DOHH2 (cell line): ENCODE data around the gene RAB15.

Source experiments
- EZH2phosphoT487 ChIP-seq: fragments of 200-600 bp; sonication (generic); IDR thresholded peaks from 2 replicates; pipeline ENCODE4 v1.6.1; 2017; ENCODE audit warnings: borderline replicate concordance, mild to moderate bottlenecking, antibody characterized with exemption, low read length, moderate library complexity, mixed read lengths
- TF ChIP-seq, protein P1 (sequence below): fragments of 200-600 bp; sonication (generic); IDR thresholded peaks from one replicate; pipeline ENCODE4 v1.5.1; 2014; ENCODE audit warnings: antibody characterized with exemption, mild to moderate bottlenecking, low read depth, low read length; ENCODE audit not compliant: poor library complexity, severe bottlenecking

- TF ChIP-seq, protein P1, sequence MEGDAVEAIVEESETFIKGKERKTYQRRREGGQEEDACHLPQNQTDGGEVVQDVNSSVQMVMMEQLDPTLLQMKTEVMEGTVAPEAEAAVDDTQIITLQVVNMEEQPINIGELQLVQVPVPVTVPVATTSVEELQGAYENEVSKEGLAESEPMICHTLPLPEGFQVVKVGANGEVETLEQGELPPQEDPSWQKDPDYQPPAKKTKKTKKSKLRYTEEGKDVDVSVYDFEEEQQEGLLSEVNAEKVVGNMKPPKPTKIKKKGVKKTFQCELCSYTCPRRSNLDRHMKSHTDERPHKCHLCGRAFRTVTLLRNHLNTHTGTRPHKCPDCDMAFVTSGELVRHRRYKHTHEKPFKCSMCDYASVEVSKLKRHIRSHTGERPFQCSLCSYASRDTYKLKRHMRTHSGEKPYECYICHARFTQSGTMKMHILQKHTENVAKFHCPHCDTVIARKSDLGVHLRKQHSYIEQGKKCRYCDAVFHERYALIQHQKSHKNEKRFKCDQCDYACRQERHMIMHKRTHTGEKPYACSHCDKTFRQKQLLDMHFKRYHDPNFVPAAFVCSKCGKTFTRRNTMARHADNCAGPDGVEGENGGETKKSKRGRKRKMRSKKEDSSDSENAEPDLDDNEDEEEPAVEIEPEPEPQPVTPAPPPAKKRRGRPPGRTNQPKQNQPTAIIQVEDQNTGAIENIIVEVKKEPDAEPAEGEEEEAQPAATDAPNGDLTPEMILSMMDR: no peak
- TF ChIP-seq EZH2phosphoT487: no peak
Measured at GRCh38 chr14:64987438-64987767, 15.3 kb upstream of the RAB15 start.
